Measurements from ENCODE around the gene EBI3.
"Not testable (repeated sequence)": the region's sequence is repeated elsewhere in the genome, so short reads cannot be mapped to it uniquely, and the experiment has no call there.

Gene EBI3

GRCh38 chr19:4186087-4186993, 43.0 kb upstream of the EBI3 start:
- DNase-seq = peak; percentile 65 to 80 (median 77)
- ChIA-PET POLR2A (interaction anchor here (0.6 kb wide), 1 partner anchor 18 kb away, joined by 4 read pairs; no protein-coding TSS in a partner anchor), CTCF (interaction anchor here (0.8 to 1.8 kb wide), 3 partner anchors 10 to 198 kb away, joined by 3 to 9 read pairs (median 6); no protein-coding TSS in a partner anchor)
- Histone ChIP-seq H3K4me3 (ENCODE audit: control insufficient read depth in 1 of 7, extremely low read depth in 1 of 7, insufficient read depth in 4 of 7, low read depth in 2 of 7, low read length in 6 of 7) (no peak overlapping the region), H3K27me3 (replicated peaks in 2 of 5; ENCODE audit: control insufficient read depth in 4 of 5, insufficient read depth in 5 of 5, low read length in 4 of 5) (peaks cover 0 to 3% (median 0%) of the 10 kb centered on the region in 5 experiments), H3K9me3 (ENCODE audit: control extremely low read depth in 1 of 5, control insufficient read depth in 4 of 5, insufficient read depth in 2 of 5, low read depth in 1 of 5, low read length in 4 of 5) (no peaks in the 10 kb centered on the region), H3K4me1 (ENCODE audit: control extremely low read depth in 1 of 4, control insufficient read depth in 4 of 4, insufficient read depth in 4 of 4, low read length in 3 of 4) (peaks cover 0 to 15% (median 12%) of the 10 kb centered on the region in 4 experiments), H3K27ac (ENCODE audit: insufficient read depth in 1 of 2, low read depth in 1 of 2, low read length in 2 of 2, poor library complexity in 1 of 2, severe bottlenecking in 2 of 2) (no peak overlapping the region), H3K36me3 (ENCODE audit: control insufficient read depth in 4 of 4, insufficient read depth in 4 of 4, low read length in 3 of 4) (no peaks in the 10 kb centered on the region)
- 58% methylated on average over 5 of the region's 22 CpGs for WGBS (ENCODE audit: insufficient coverage)

- WGBS (ENCODE audit: insufficient coverage) = 97% methylated on average over 7 of the region's 10 CpGs
- Histone ChIP-seq H3K4me1 (ENCODE audit: control extremely low read depth in 1 of 4, control insufficient read depth in 4 of 4, insufficient read depth in 4 of 4, low read length in 3 of 4) (peaks cover 0 to 8% (median 5%) of the 10 kb centered on the region in 4 experiments), H3K27ac (ENCODE audit: insufficient read depth in 1 of 2, low read depth in 1 of 2, low read length in 2 of 2, poor library complexity in 1 of 2, severe bottlenecking in 2 of 2) (no peak overlapping the region), H3K4me3 (ENCODE audit: control insufficient read depth in 1 of 7, extremely low read depth in 1 of 7, insufficient read depth in 4 of 7, low read depth in 2 of 7, low read length in 6 of 7) (no peak overlapping the region), H3K27me3 (replicated peaks in 2 of 5; ENCODE audit: control insufficient read depth in 4 of 5, insufficient read depth in 5 of 5, low read length in 4 of 5) (peaks cover 0 to 3% (median 0%) of the 10 kb centered on the region in 5 experiments), H3K9me3 (ENCODE audit: control extremely low read depth in 1 of 5, control insufficient read depth in 4 of 5, insufficient read depth in 2 of 5, low read depth in 1 of 5, low read length in 4 of 5) (no peaks in the 10 kb centered on the region), H3K36me3 (ENCODE audit: control insufficient read depth in 4 of 4, insufficient read depth in 4 of 4, low read length in 3 of 4) (no peaks in the 10 kb centered on the region)
- ChIA-PET CTCF (interaction anchor here (1.6 to 1.8 kb wide), 2 partner anchors 9 to 13 kb away, joined by 6 to 9 read pairs; no protein-coding TSS in a partner anchor), POLR2A (no interaction called here)
- no peak for DNase-seq
Observed at GRCh38 chr19:4187313-4188122, 41.8 kb upstream of the EBI3 start.

DNA sequence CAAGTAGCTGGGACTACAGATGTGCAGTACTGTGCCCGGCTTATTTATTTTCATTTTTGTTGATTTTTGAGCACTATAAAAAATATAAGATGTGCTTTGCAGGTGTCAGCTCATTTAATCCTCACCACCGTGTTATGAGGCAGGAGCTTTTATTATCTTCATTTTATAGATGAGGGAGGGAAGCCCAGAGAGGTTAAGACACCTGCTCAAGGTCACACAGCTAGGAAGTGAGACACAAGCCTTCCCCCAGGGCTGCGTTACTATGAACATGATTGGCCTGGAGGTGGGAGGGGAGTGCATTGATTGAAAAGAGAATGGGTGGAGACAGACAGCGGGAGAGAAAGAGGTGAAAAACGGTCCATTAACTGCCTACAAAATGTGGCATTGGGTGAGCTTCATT, 39.7 kb upstream of the EBI3 start:
- no peak overlapping the region for H3K4me3 ChIP-seq (ENCODE audit: control insufficient read depth in 1 of 7, extremely low read depth in 1 of 7, insufficient read depth in 4 of 7, low read depth in 2 of 7, low read length in 6 of 7)
- no peaks in the 10 kb centered on the region for H3K36me3 ChIP-seq (ENCODE audit: control insufficient read depth in 4 of 4, insufficient read depth in 4 of 4, low read length in 3 of 4)
- no peak overlapping the region for H3K27ac ChIP-seq (ENCODE audit: insufficient read depth in 1 of 2, low read depth in 1 of 2, low read length in 2 of 2, poor library complexity in 1 of 2, severe bottlenecking in 2 of 2)
- no peaks in the 10 kb centered on the region for H3K9me3 ChIP-seq (ENCODE audit: control extremely low read depth in 1 of 5, control insufficient read depth in 4 of 5, insufficient read depth in 2 of 5, low read depth in 1 of 5, low read length in 4 of 5)
- WGBS (ENCODE audit: insufficient coverage) = 79% methylated on average over 3 of the region's 5 CpGs
- no peak for DNase-seq
- no peaks in the 10 kb centered on the region for H3K4me1 ChIP-seq (ENCODE audit: control extremely low read depth in 1 of 4, control insufficient read depth in 4 of 4, insufficient read depth in 4 of 4, low read length in 3 of 4)
- peaks cover 0 to 6% (median 2%) of the 10 kb centered on the region in 5 experiments for H3K27me3 ChIP-seq (replicated peaks in 2 of 5; ENCODE audit: control insufficient read depth in 4 of 5, insufficient read depth in 5 of 5, low read length in 4 of 5)
- POLR2A ChIA-PET = no interaction called here
- CTCF ChIA-PET = no interaction called here

- H3K27me3 ChIP-seq (replicated peaks in 2 of 5; ENCODE audit: control insufficient read depth in 4 of 5, insufficient read depth in 5 of 5, low read length in 4 of 5) = peaks cover 1 to 22% (median 5%) of the 10 kb centered on the region in 5 experiments
- H3K27ac ChIP-seq (ENCODE audit: insufficient read depth in 1 of 2, low read depth in 1 of 2, low read length in 2 of 2, poor library complexity in 1 of 2, severe bottlenecking in 2 of 2); H3K4me1 ChIP-seq (ENCODE audit: control extremely low read depth in 1 of 4, control insufficient read depth in 4 of 4, insufficient read depth in 4 of 4, low read length in 3 of 4); H3K36me3 ChIP-seq (ENCODE audit: control insufficient read depth in 4 of 4, insufficient read depth in 4 of 4, low read length in 3 of 4); POLR2A ChIA-PET; H3K4me3 ChIP-seq (ENCODE audit: control insufficient read depth in 1 of 7, extremely low read depth in 1 of 7, insufficient read depth in 4 of 7, low read depth in 2 of 7, low read length in 6 of 7); H3K9me3 ChIP-seq (ENCODE audit: control extremely low read depth in 1 of 5, control insufficient read depth in 4 of 5, insufficient read depth in 2 of 5, low read depth in 1 of 5, low read length in 4 of 5); DNase-seq: not testable (repeated sequence)
- 95% methylated on average over 2 of the region's 3 CpGs for WGBS (ENCODE audit: insufficient coverage)
- CTCF ChIA-PET = interaction anchor here (1.5 kb wide), 1 partner anchor 9 kb away, joined by 7 read pairs; no protein-coding TSS in a partner anchor
Observed at GRCh38 chr19:4192537-4192936, 36.8 kb upstream of the EBI3 start.

- Histone ChIP-seq H3K27ac (ENCODE audit: insufficient read depth in 1 of 2, low read depth in 1 of 2, low read length in 2 of 2, poor library complexity in 1 of 2, severe bottlenecking in 2 of 2) (no peak overlapping the region), H3K9me3 (ENCODE audit: control extremely low read depth in 1 of 5, control insufficient read depth in 4 of 5, insufficient read depth in 2 of 5, low read depth in 1 of 5, low read length in 4 of 5) (peaks cover 0 to 2% (median 0%) of the 10 kb centered on the region in 5 experiments), H3K27me3 (replicated peaks in 2 of 5; ENCODE audit: control insufficient read depth in 4 of 5, insufficient read depth in 5 of 5, low read length in 4 of 5) (peaks cover 4 to 39% (median 11%) of the 10 kb centered on the region in 5 experiments), H3K36me3 (ENCODE audit: control insufficient read depth in 4 of 4, insufficient read depth in 4 of 4, low read length in 3 of 4) (no peaks in the 10 kb centered on the region), H3K4me1 (ENCODE audit: control extremely low read depth in 1 of 4, control insufficient read depth in 4 of 4, insufficient read depth in 4 of 4, low read length in 3 of 4) (peaks cover 0 to 3% (median 0%) of the 10 kb centered on the region in 4 experiments), H3K4me3 (ENCODE audit: control insufficient read depth in 1 of 7, extremely low read depth in 1 of 7, insufficient read depth in 4 of 7, low read depth in 2 of 7, low read length in 6 of 7) (no peak overlapping the region)
- no peak for DNase-seq
- whole genome bisulfite sequencing (ENCODE audit: insufficient coverage) = 59% methylated on average over 5 of the region's 7 CpGs
- ChIA-PET CTCF (no interaction called here), POLR2A (no interaction called here)
Observed at GRCh38 chr19:4194353-4194752, 35.0 kb upstream of the EBI3 start.

DNA sequence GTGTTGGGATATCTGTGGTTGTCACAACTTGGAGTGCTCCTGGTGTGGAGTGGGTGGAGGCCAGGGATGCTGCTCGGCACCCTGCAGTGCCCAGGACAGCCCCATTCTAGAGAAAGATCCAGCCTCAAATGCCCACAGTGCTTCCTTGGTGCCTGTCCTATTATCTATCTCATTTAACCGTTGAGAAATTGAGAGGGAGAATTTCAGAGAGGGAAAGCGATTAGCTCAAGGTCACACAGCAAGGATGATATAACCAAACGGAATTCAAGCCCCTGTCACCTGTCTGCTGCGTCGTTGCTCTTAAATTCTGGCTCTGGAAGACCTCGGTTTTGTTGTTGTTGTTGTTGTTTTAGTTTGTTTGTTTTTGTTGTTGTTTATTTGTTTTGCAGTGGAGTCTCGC, 33.3 kb upstream of the EBI3 start:
- ChIA-PET CTCF (interaction anchor here (1.7 kb wide), 1 partner anchor 9 kb away, joined by 6 read pairs; no protein-coding TSS in a partner anchor), POLR2A (no interaction called here)
- 84% methylated on average over 8 of the region's 8 CpGs for WGBS (ENCODE audit: insufficient coverage)
- H3K9me3 ChIP-seq (ENCODE audit: control extremely low read depth in 1 of 5, control insufficient read depth in 4 of 5, insufficient read depth in 2 of 5, low read depth in 1 of 5, low read length in 4 of 5) = peaks cover 0 to 3% (median 0%) of the 10 kb centered on the region in 5 experiments
- DNase-seq = no peak
- no peak overlapping the region for H3K27ac ChIP-seq (ENCODE audit: insufficient read depth in 1 of 2, low read depth in 1 of 2, low read length in 2 of 2, poor library complexity in 1 of 2, severe bottlenecking in 2 of 2)
- no peaks in the 10 kb centered on the region for H3K36me3 ChIP-seq (ENCODE audit: control insufficient read depth in 4 of 4, insufficient read depth in 4 of 4, low read length in 3 of 4)
- H3K4me3 ChIP-seq (ENCODE audit: control insufficient read depth in 1 of 7, extremely low read depth in 1 of 7, insufficient read depth in 4 of 7, low read depth in 2 of 7, low read length in 6 of 7) = no peak overlapping the region
- H3K4me1 ChIP-seq (ENCODE audit: control extremely low read depth in 1 of 4, control insufficient read depth in 4 of 4, insufficient read depth in 4 of 4, low read length in 3 of 4) = peaks cover 0 to 3% (median 0%) of the 10 kb centered on the region in 4 experiments
- H3K27me3 ChIP-seq (replicated peaks in 2 of 5; ENCODE audit: control insufficient read depth in 4 of 5, insufficient read depth in 5 of 5, low read length in 4 of 5) = peaks cover 4 to 52% (median 11%) of the 10 kb centered on the region in 5 experiments

Measured in common myeloid progenitor, CD34-positive (primary cell).